ENCODE data around the gene IL5RA. TPM values are rescaled to one million over a fixed set of nuclear protein-coding genes. Genes with fewer than 3 reads are reported as not detected.

Gene IL5RA
- total and polyA plus RNA-seq, 9 of the 15 experiments (the other 6 are each of a cell fraction or from before 2014, with no cell fraction given) = 0.07 to 0.28 (median 0.14) TPM; not detected in 4

GRCh38 chr3:3113042-3113709, 3.0 kb upstream of the IL5RA start:
- ChIA-PET POLR2A (interaction anchor here (0.5 kb wide), 1 partner anchor 10 kb away, joined by 3 read pairs; no protein-coding TSS in a partner anchor), CTCF (ENCODE audit: low intra/inter-chr PET ratio) (no interaction called here)
- no peak overlapping the region for H3K4me3 ChIP-seq
- peaks cover 0 to 7% of the 10 kb centered on the region in 2 experiments; a peak in 2 of 5 replicates for H3K4me1 ChIP-seq (replicated peaks in 1 of 2; ENCODE audit: control insufficient read depth in 2 of 2, insufficient read depth in 2 of 2, low read length in 2 of 2)
- no peak overlapping the region for H2AFZ ChIP-seq (ENCODE audit: low read depth, low read length)
- DNase-seq (ENCODE audit: extremely low read depth in 1 of 4, low spot score in 3 of 4) (no peak), FAIRE-seq (no peak), ATAC-seq (no peak)
- no peaks in the 10 kb centered on the region for H4K20me1 ChIP-seq (replicated peaks; ENCODE audit: control insufficient read depth, insufficient read depth, low read length)
- H3K27me3 ChIP-seq (ENCODE audit: control insufficient read depth in 2 of 2, insufficient read depth in 2 of 2, low read length in 2 of 2) = peaks cover 8% of the 10 kb centered on the region in 2 experiments; a peak in 4 of 5 replicates
- intact Hi-C loops (cut with micrococcal nuclease) (no loop called here), in situ Hi-C loops (cut with MboI) (no loop called here)
- H3K9ac ChIP-seq (ENCODE audit: insufficient read depth in 1 of 2, low read depth in 2 of 2, low read length in 2 of 2) = no peak overlapping the region
- H3K9me1 ChIP-seq (ENCODE audit: control insufficient read depth, insufficient read depth, low read length) = no peaks in the 10 kb centered on the region
- H3K36me3 ChIP-seq (ENCODE audit: control insufficient read depth, insufficient read depth, low read length) = no peaks in the 10 kb centered on the region
- 8% methylated on average over 4 of the region's 4 CpGs for WGBS (ENCODE audit: insufficient coverage, low coverage, missing lambda C conversion rate)
- no peaks in the 10 kb centered on the region for H3K9me3 ChIP-seq (replicated peaks; ENCODE audit: control insufficient read depth, insufficient read depth, low read depth, low read length)
- no peaks in the 10 kb centered on the region for H3K79me2 ChIP-seq (ENCODE audit: control insufficient read depth, insufficient read depth, low read length)
- no TSS peak for BruUV-seq (replicated peaks)
- H3K4me2 ChIP-seq (ENCODE audit: insufficient read depth, low read length) = no peak overlapping the region
- H3K27ac ChIP-seq (ENCODE audit: extremely low read depth, low read depth, low read length) = no peak overlapping the region
- TF ChIP-seq ZNF518B (CRISPR knock-in tag; IDR thresholded peaks at IDR 0.05) = no peak
- TF ChIP-seq MLX (CRISPR knock-in tag; conservative IDR thresholded peaks at IDR 0.05) = no peak
- no peak for TF ChIP-seq ZBTB5 (IDR thresholded peaks at IDR 0.05)
- TF ChIP-seq BMI1 (IDR thresholded peaks at IDR 0.05; ENCODE audit: low read length) = no peak
- no peak for TF ChIP-seq ZMIZ1 (IDR thresholded peaks at IDR 0.05; ENCODE audit: low read depth in 2 of 2, low read length in 2 of 2)
- no peak for TF ChIP-seq ZNF431 (CRISPR knock-in tag; IDR thresholded peaks at IDR 0.05)
- no peak for TF ChIP-seq RBFOX2 (IDR thresholded peaks at IDR 0.05; ENCODE audit: low read depth, low read length)
- TF ChIP-seq NELFE (IDR thresholded peaks at IDR 0.05; ENCODE audit: insufficient read depth, insufficient read length) = no peak
- TF ChIP-seq PKNOX1 (IDR thresholded peaks at IDR 0.05) = no peak

All from K562 (cell line).